B cell (primary cell): Measurements from ENCODE around the gene NXNL2. TPM values are rescaled to one million over a fixed set of nuclear protein-coding genes. Genes with fewer than 3 reads are reported as not detected.

Source experiments
- ATAC-seq: fragments of 200-7000 bp; cut with Tn5 transposase; one replicate; pipeline ENCODE4 v1.10.0; 2021; ENCODE audit warnings: low read depth, mild to moderate bottlenecking, moderate number of reproducible peaks, moderate library complexity
- CTCF ChIA-PET: fragments of 350-600 bp; sonication (Branson Sonifier 250); formaldehyde crosslinking; loops from one replicate; lab custom pipeline; 2021; ENCODE audit warnings: antibody characterized with exemption, inconsistent platforms; lab: Charles Lee
- POLR2A ChIA-PET: fragments of 350-600 bp; sonication (Branson Sonifier 250); formaldehyde crosslinking; loops from one replicate; lab custom pipeline; 2021; ENCODE audit warnings: antibody characterized with exemption; lab: Charles Lee
- DNase-seq: peaks from one replicate; pipeline ENCODE4 v3.0.0; 2013
- H2AFZ ChIP-seq: 2 replicates; pipeline ENCODE4 v1.6.1; 2012; ENCODE audit warnings: mild to moderate bottlenecking, low read depth, low read length; ENCODE audit not compliant: insufficient read depth, poor library complexity, severe bottlenecking
- H3K27ac ChIP-seq, 2 donors: 1 replicate in 1 of 2; 2 replicates in 1 of 2; pipeline ENCODE4 v1.5.1; 2012 to 2013; ENCODE audit warnings: low read length in 2 of 2, mild to moderate bottlenecking in 2 of 2, moderate library complexity in 1 of 2
- H3K27me3 ChIP-seq, 4 experiments: fragments of 200-600 bp in 1 of 4; sonication (generic) in 1 of 4; replicated peaks in 1 of 4; 1 replicate in 2 of 4; 2 replicates in 2 of 4; pipeline versions ENCODE4 v1.6.1 to v1.7.0; 2013 to 2016; ENCODE audit warnings: low read length in 3 of 4, mild to moderate bottlenecking in 2 of 4, mixed read lengths in 1 of 4, moderate library complexity in 1 of 4; ENCODE audit not compliant: insufficient read depth in 4 of 4, control insufficient read depth in 3 of 4; ENCODE audit errors: control extremely low read depth in 1 of 4
- H3K36me3 ChIP-seq, 2 experiments: replicated peaks in 1 of 2; 1 replicate in 1 of 2; 2 replicates in 1 of 2; pipeline versions ENCODE4 v1.6.1 to v1.7.1; 2013; ENCODE audit warnings: low read length in 1 of 2; ENCODE audit not compliant: insufficient read depth in 2 of 2, control insufficient read depth in 1 of 2; ENCODE audit errors: control extremely low read depth in 1 of 2, extremely low read depth in 1 of 2
- H3K4me1 ChIP-seq, 2 donors: fragments of 200-600 bp in 1 of 2; sonication (generic) in 1 of 2; 1 replicate in 1 of 2; 2 replicates in 1 of 2; pipeline versions ENCODE4 v1.5.1 to v1.6.1; 2013 to 2017; ENCODE audit warnings: low read length in 2 of 2; ENCODE audit not compliant: control insufficient read depth in 2 of 2, insufficient read depth in 2 of 2
- H3K4me2 ChIP-seq: replicated peaks from 2 replicates; pipeline ENCODE3; 2012; ENCODE audit warnings: mild to moderate bottlenecking, low read depth, low read length; ENCODE audit not compliant: poor library complexity, severe bottlenecking
- H3K4me3 ChIP-seq, 5 experiments: fragments of 200-600 bp in 1 of 5; sonication (generic) in 1 of 5; 1 replicate in 3 of 5; 2 replicates in 2 of 5; pipeline versions ENCODE4 v1.5.1 to v1.7.0; 2011 to 2016; ENCODE audit warnings: low read length in 4 of 5, mild to moderate bottlenecking in 4 of 5, low read depth in 2 of 5, control low read depth in 1 of 5, moderate library complexity in 1 of 5; ENCODE audit not compliant: insufficient read depth in 1 of 5; ENCODE audit errors: control extremely low read depth in 1 of 5, extremely low read depth in 1 of 5
- H3K79me2 ChIP-seq: fragments of 200-600 bp; sonication (generic); one replicate; pipeline ENCODE4 v1.6.0; 2016; ENCODE audit warnings: low read length; ENCODE audit not compliant: control insufficient read depth, insufficient read depth
- H3K9ac ChIP-seq: fragments of 200-600 bp; sonication (generic); 2 replicates; pipeline ENCODE4 v1.6.1; 2017; ENCODE audit warnings: mild to moderate bottlenecking, low read length, moderate library complexity
- H3K9me3 ChIP-seq, 3 donors: one replicate each; pipeline versions ENCODE4 v1.6.1 to v1.7.1; 2013; ENCODE audit warnings: low read length in 2 of 3; ENCODE audit not compliant: control insufficient read depth in 2 of 3, insufficient read depth in 1 of 3; ENCODE audit errors: control extremely low read depth in 1 of 3
- H4K20me1 ChIP-seq: 2 replicates; pipeline ENCODE4 v1.6.0; 2012; ENCODE audit warnings: mild to moderate bottlenecking, low read length; ENCODE audit not compliant: insufficient read depth, control insufficient read depth, poor library complexity, severe bottlenecking
- H3K27ac Mint-ChIP-seq: one replicate; pipeline ENCODE4 v1.8.0; 2021; ENCODE audit warnings: mixed read lengths
- H3K27me3 Mint-ChIP-seq: one replicate; pipeline ENCODE4 v1.8.0; 2021; ENCODE audit warnings: mixed read lengths
- H3K4me1 Mint-ChIP-seq: one replicate; pipeline ENCODE4 v1.8.0; 2021; ENCODE audit warnings: mixed read lengths
- H3K4me3 Mint-ChIP-seq: one replicate; pipeline ENCODE4 v1.8.0; 2021; ENCODE audit warnings: mixed read lengths
- H3K9me3 Mint-ChIP-seq: one replicate; pipeline ENCODE4 v1.8.0; 2022; ENCODE audit warnings: mixed read lengths; ENCODE audit not compliant: insufficient read depth
- EZH2 ChIP-seq: IDR thresholded peaks from 2 replicates; pipeline ENCODE4 v1.6.1; 2012; ENCODE audit warnings: borderline replicate concordance, low read depth, mild to moderate bottlenecking, moderate library complexity, low read length; ENCODE audit not compliant: insufficient read depth, poor library complexity, severe bottlenecking
- WGBS: methylation state at CpG from one replicate; pipeline ENCODE4 v1.1.5; 2013; ENCODE audit warnings: missing lambda C conversion rate; ENCODE audit not compliant: insufficient coverage; 5-methylcytosine and 5-hydroxymethylcytosine counted together
- intact Hi-C: fragments of 100-400 bp; cut with micrococcal nuclease; formaldehyde crosslinking; loops from one replicate; pipeline ENCODE4 v1.10.0; 2022
- polyA plus RNA-seq: library from polyadenylated mRNA; depleted of rRNA; stranded (reverse); fragments of >200 nt; gene quantifications from 2 replicates; pipeline ENCODE4 v1.2.3, GENCODE V29; 2012
- total RNA-seq, 2 donors: library from RNA; stranded (reverse); fragments of 120-200 nt in 1 of 2; gene quantifications; 1 replicate in 1 of 2; 2 replicates in 1 of 2; pipeline versions ENCODE4 v1.2.3 to v1.2.4, GENCODE V29; 2013 to 2022
- TF ChIP-seq, protein P1 (sequence below): fragments of 200-600 bp; IDR thresholded peaks from one replicate; pipeline ENCODE4 v1.8.0; 2022; ENCODE audit warnings: antibody characterized with exemption, mild to moderate bottlenecking

Gene NXNL2
- total and polyA plus RNA-seq, 2 donors (not counting 1 experiment from before 2014, with no cell fraction given) = not detected

- no peak overlapping the region for H3K27ac ChIP-seq
- Mint-ChIP-seq H3K27me3 (peaks cover 4% of the 10 kb centered on the region), H3K4me1 (no peaks in the 10 kb centered on the region), H3K27ac (no peak overlapping the region), H3K9me3 (no peaks in the 10 kb centered on the region), H3K4me3 (no peak overlapping the region)
- H3K9me3 ChIP-seq = peaks cover 0 to 2% (median 0%) of the 10 kb centered on the region in 3 donors
- ATAC-seq = no peak
- no peak overlapping the region for H3K9ac ChIP-seq
- no peaks in the 10 kb centered on the region for H3K27me3 ChIP-seq
- no peak for TF ChIP-seq EZH2
- TF ChIP-seq, protein P1, sequence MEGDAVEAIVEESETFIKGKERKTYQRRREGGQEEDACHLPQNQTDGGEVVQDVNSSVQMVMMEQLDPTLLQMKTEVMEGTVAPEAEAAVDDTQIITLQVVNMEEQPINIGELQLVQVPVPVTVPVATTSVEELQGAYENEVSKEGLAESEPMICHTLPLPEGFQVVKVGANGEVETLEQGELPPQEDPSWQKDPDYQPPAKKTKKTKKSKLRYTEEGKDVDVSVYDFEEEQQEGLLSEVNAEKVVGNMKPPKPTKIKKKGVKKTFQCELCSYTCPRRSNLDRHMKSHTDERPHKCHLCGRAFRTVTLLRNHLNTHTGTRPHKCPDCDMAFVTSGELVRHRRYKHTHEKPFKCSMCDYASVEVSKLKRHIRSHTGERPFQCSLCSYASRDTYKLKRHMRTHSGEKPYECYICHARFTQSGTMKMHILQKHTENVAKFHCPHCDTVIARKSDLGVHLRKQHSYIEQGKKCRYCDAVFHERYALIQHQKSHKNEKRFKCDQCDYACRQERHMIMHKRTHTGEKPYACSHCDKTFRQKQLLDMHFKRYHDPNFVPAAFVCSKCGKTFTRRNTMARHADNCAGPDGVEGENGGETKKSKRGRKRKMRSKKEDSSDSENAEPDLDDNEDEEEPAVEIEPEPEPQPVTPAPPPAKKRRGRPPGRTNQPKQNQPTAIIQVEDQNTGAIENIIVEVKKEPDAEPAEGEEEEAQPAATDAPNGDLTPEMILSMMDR = no peak
- no peak overlapping the region for H2AFZ ChIP-seq
- H3K4me3 ChIP-seq = no peak overlapping the region
- no peaks in the 10 kb centered on the region for H3K4me1 ChIP-seq
- H3K4me2 ChIP-seq = no peak overlapping the region
- H4K20me1 ChIP-seq = no peaks in the 10 kb centered on the region
- no peaks in the 10 kb centered on the region for H3K79me2 ChIP-seq
- no CpG with 5 or more reads among the region's 2 CpGs for WGBS
- no peak for DNase-seq
- no peaks in the 10 kb centered on the region for H3K36me3 ChIP-seq
- intact Hi-C loops = no loop called here
- ChIA-PET POLR2A (no interaction called here), CTCF (no interaction called here)
Measured at GRCh38 chr9:88551546-88552137, 16.7 kb downstream of the NXNL2 start.

GRCh38 chr9:88553350-88553749 is 18.4 kb downstream of the NXNL2 start:
- no peaks in the 10 kb centered on the region for H4K20me1 ChIP-seq
- 100% methylated on average over 1 of the region's 3 CpGs for WGBS
- Mint-ChIP-seq H3K4me1 (no peaks in the 10 kb centered on the region), H3K27me3 (peaks cover 7% of the 10 kb centered on the region), H3K27ac (no peak overlapping the region), H3K9me3 (no peaks in the 10 kb centered on the region), H3K4me3 (no peak overlapping the region)
- H3K9ac ChIP-seq = no peak overlapping the region
- ChIA-PET CTCF (no interaction called here), POLR2A (no interaction called here)
- DNase-seq (no peak), ATAC-seq (no peak)
- no peaks in the 10 kb centered on the region for H3K27me3 ChIP-seq
- H3K27ac ChIP-seq = no peak overlapping the region
- intact Hi-C loops = no loop called here
- H3K4me1 ChIP-seq = no peaks in the 10 kb centered on the region
- no peak overlapping the region for H3K4me2 ChIP-seq
- H3K79me2 ChIP-seq = no peaks in the 10 kb centered on the region
- H3K4me3 ChIP-seq = no peak overlapping the region
- no peak overlapping the region for H2AFZ ChIP-seq
- H3K36me3 ChIP-seq = no peaks in the 10 kb centered on the region
- TF ChIP-seq EZH2 = no peak
- TF ChIP-seq, protein P1 = no peak
- peaks cover 0 to 2% (median 0%) of the 10 kb centered on the region in 3 donors for H3K9me3 ChIP-seq
